D721Med (cell line): ENCODE data around the gene ZIC5.

ENCODE experiments used
- DNase-seq: peaks from one replicate; pipeline ENCODE4 v3.0.0; 2011; ENCODE audit warnings: low spot score; ENCODE audit not compliant: insufficient read length
- FAIRE-seq: peaks from 2 replicates; lab custom pipeline; 2011; peaks lifted over from hg19 to GRCh38; lab: Jason Lieb, UNC
- CTCF ChIP-seq: IDR thresholded peaks from 2 replicates; pipeline ENCODE4 v1.5.1; 2012; ENCODE audit warnings: mild to moderate bottlenecking, control low read depth; ENCODE audit not compliant: insufficient read depth; ENCODE audit errors: missing control alignments

Gene ZIC5

GRCh38 chr13:99991013-99991827 is 19.7 kb upstream of the ZIC5 start:
- FAIRE-seq: no peak
- no peak for DNase-seq
- no peak for TF ChIP-seq CTCF

DNA sequence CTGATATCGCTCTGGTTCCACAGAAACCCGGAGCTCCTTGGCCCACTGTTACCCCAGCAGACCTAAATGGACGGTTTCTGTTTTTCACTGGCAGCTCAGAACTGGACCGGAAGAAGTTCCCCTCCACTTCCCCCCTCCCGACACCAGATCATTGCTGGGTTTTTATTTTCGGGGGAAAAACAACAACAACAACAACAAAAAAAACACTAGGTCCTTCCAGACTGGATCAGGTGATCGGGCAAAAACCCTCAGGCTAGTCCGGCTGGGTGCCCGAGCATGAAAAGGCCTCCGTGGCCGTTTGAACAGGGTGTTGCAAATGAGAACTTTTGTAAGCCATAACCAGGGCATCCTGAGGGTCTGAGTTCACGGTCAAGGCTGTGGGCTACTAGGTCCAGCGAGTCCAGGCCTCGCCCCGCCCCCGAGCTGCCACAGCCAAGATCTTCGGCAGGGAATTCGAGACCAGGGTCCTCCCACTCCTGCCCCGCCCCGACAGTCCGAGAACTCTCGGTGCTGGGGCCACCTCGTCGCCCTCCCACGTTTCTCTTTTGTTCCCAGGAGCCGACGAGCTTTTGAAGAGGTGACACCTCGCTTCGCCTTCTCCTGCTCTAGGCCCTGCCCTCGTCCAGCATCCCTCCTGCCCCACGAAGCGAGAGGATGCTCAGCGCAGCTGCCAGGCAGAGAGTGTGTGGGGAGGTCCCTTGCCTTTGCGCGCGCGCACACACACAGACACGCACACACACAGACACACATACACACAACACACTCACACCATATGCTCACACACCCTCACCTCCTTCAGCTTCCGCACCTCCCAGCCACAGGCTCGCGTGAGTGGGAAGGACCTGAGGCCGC is 18.8 kb upstream of the ZIC5 start:
- no peak for FAIRE-seq
- TF ChIP-seq CTCF: no peak
- no peak for DNase-seq

- no peak for TF ChIP-seq CTCF
- FAIRE-seq: no peak
- no peak for DNase-seq
Measured at GRCh38 chr13:99989276-99990125, 17.9 kb upstream of the ZIC5 start.

DNA sequence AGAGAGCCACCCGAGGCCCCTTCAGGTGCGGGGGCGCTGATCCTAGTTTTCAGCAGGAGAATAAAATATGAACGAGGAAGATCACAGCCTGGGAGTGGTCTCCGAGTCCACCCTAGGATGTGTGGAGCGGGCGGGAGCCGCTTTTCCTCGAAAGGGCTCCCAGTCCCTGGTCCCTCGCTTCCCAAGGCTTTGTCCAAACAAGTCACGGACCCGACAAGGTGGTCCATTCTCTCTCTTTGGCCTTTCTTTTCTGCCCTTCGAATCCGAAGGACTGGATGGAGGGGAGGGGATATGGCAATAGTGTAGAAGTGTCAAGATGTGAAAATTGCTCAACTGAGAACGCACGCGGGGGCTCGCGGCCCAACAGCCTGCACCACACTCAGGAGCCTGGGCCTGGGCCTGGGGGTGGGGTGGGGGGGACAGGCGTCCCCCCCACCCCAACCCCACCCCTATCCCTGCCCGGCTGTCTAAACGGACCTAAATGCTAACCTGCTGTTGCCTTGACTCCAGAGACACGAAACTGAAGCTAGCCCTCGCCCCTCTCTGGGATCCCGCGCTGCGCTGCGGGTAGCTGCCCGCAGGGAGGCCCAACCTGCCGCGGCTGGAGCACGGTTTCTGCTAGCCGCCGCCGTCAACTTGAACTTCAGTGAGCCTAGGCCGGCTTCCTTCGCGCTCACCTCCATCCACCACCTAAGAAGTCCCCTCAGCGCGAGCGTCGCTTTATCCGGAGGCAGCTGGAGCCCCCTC is 17.1 kb upstream of the ZIC5 start:
- no peak for TF ChIP-seq CTCF
- no peak for DNase-seq
- FAIRE-seq: no peak

DNA sequence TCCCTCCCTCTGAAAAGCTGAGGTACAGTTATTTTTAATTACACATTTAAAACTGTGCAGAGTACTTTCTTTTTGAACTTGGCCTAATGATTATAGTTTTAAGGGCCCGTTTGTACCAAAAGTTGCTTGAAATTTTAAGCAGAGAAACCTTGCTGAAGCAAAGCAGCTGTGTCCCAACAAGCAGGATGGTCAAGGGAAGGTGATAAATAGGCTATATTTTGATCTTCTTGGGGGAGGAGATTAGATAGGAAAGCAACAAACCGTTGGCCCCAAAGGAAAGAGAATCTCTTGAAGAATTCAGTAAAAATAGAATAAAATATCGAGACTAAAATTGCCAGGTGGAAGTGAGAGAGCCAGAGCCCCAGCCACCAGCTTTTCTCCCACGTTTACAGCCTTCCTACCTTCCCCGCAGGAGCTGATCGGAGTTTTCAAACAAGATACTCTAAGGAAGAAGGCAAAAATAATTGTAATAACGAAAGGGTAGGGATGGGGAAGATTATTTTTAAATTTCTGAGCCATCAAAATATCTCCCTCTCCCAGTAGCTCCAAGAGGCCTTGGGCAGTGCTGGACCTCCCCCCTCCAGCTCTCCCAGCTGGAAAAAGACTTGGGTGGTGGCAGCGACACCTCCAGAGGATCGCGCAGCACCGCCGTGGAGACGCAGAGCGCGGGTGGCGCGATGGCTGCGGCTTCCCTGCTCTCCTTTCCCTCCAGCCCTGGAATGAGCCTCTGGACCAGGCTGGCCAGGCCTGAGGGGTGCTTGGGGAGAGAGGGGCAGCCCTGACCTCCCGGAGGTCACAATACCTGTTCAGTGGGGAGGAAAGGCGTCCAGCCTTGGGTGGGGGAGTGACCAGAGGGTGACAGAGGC is 15.8 kb upstream of the ZIC5 start:
- FAIRE-seq (no peak), DNase-seq (no peak)
- no peak for TF ChIP-seq CTCF

DNA sequence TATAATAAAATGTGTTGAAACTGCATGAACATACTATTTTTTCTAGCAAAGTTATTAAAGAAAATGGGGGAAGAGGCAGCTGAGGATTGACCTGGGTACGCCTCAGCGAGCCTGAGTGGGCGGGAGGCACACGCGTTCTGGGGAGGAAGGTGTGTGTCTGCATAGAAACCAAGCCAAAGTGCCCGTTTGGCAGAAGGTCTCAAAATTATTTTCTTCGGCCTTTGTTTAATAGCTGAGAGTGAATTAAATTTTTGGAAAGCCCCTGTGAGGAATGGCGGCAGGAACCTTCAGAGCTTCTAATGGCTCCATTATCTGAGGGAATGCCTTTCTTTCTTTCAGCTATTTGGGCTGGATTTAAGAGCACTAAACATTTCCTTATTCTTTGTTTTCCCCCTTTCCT is 15.2 kb upstream of the ZIC5 start:
- no peak for DNase-seq
- no peak for FAIRE-seq
- TF ChIP-seq CTCF: no peak
